GM12873 (cell line): ENCODE data around the gene TRAF5.

Experiments used
- CTCF ChIP-seq: IDR thresholded peaks from 2 replicates; pipeline ENCODE4 v1.5.1; 2012; ENCODE audit warnings: low read depth, mild to moderate bottlenecking, moderate library complexity, low read length, control low read depth; ENCODE audit not compliant: insufficient read depth; ENCODE audit errors: missing control alignments

The TRAF5 gene

GRCh38 chr1:211348547-211348946 is 21.9 kb downstream of the TRAF5 start:
- no peak for TF ChIP-seq CTCF

GRCh38 chr1:211349741-211350140 is 23.1 kb downstream of the TRAF5 start:
- no peak for TF ChIP-seq CTCF

GRCh38 chr1:211352465-211352864 is 25.8 kb downstream of the TRAF5 start:
- no peak for TF ChIP-seq CTCF

- TF ChIP-seq CTCF: peak; percentile 95
Measured at GRCh38 chr1:211352985-211353515, 26.4 kb downstream of the TRAF5 start.

GRCh38 chr1:211353562-211354212 is 27.1 kb downstream of the TRAF5 start:
- no peak for TF ChIP-seq CTCF

- TF ChIP-seq CTCF: no peak
Measured at GRCh38 chr1:211355873-211356272, 29.2 kb downstream of the TRAF5 start.

- no peak for TF ChIP-seq CTCF
Measured at GRCh38 chr1:211356723-211357407, 30.2 kb downstream of the TRAF5 start.
